HepG2 (cell line): ENCODE data around the gene NFS1. TPM values are rescaled to one million over a fixed set of nuclear protein-coding genes. Genes with fewer than 3 reads are reported as not detected.
A peak's percentile ranks its signal among the peaks of the same experiment; 100 is the strongest.

Experiments
- ATAC-seq: fragments of 200-7000 bp; cut with Tn5 transposase; 3 replicates; pipeline ENCODE4 v1.9.1; 2020; ENCODE audit warnings: mild to moderate bottlenecking, moderate library complexity
- BruUV-seq: library from RNA; stranded (reverse); fragments of 400-500 nt; replicated peaks from 2 replicates; lab custom pipeline; 2021; lab: Mats Ljungman, UMichigan
- CTCF ChIA-PET: fragments of 300-600 bp; formaldehyde crosslinking; extraction: SDS; loops from one replicate; lab custom pipeline; 2021; ENCODE audit warnings: low total read pairs, inconsistent platforms, low intra/inter-chr PET ratio; lab: Yijun Ruan, JAX
- POLR2A ChIA-PET: fragments of 350-600 bp; sonication (Branson Sonifier 250); formaldehyde crosslinking; loops from one replicate; lab custom pipeline; 2020; ENCODE audit warnings: antibody characterized with exemption, inconsistent platforms; lab: Yijun Ruan, JAX
- DNase-seq: peaks from one replicate; pipeline ENCODE4 v3.0.0-alpha.2; 2015; ENCODE audit warnings: low spot score
- FAIRE-seq: peaks from 3 replicates; lab custom pipeline; 2011; peaks lifted over from hg19 to GRCh38; lab: Jason Lieb, UNC
- H2AFZ ChIP-seq: one replicate; pipeline ENCODE4 v1.6.1; 2011; ENCODE audit warnings: low read length, inconsistent platforms
- H3K27ac ChIP-seq: fragments of 300-600 bp; 3 replicates; pipeline ENCODE4 v1.8.0; 2011; ENCODE audit warnings: mixed run types, mild to moderate bottlenecking, mixed read lengths, low read length, inconsistent platforms; ENCODE audit not compliant: insufficient read depth; ENCODE audit errors: extremely low read length
- H3K27me3 ChIP-seq, 2 experiments: fragments of 200-600 bp in 1 of 2; 2 replicates in 1 of 2; 3 replicates in 1 of 2; pipeline versions ENCODE4 v1.6.0 to v1.8.0; 2011; ENCODE audit warnings: low read length in 2 of 2, mild to moderate bottlenecking in 2 of 2, moderate library complexity in 2 of 2, inconsistent platforms in 1 of 2; ENCODE audit not compliant: insufficient read depth in 2 of 2, control insufficient read depth in 1 of 2
- H3K36me3 ChIP-seq, 2 experiments: fragments of 200-600 bp in 1 of 2; replicated peaks in 1 of 2; 2 replicates in 1 of 2; 3 replicates in 1 of 2; pipeline versions ENCODE4 v1.5.1 to v1.8.0; 2011; ENCODE audit warnings: low read length in 2 of 2, inconsistent platforms in 1 of 2; ENCODE audit not compliant: insufficient read depth in 2 of 2, control insufficient read depth in 1 of 2
- H3K4me1 ChIP-seq: 2 replicates; pipeline ENCODE4 v1.5.1; 2012; ENCODE audit warnings: low read length, inconsistent platforms; ENCODE audit not compliant: insufficient read depth
- H3K4me2 ChIP-seq: 2 replicates; pipeline ENCODE4 v1.6.0; 2011; ENCODE audit warnings: low read depth, low read length, inconsistent platforms
- H3K4me3 ChIP-seq, 3 experiments: fragments of 200-600 bp in 1 of 3; sonication (generic), shearing (Covaris generic) in 1 of 3; replicated peaks in 1 of 3; 2 replicates each; pipeline ENCODE4 v1.5.1; 2011 to 2016; ENCODE audit warnings: low read length in 3 of 3, inconsistent platforms in 2 of 3, low read depth in 2 of 3, mild to moderate bottlenecking in 2 of 3, control low read depth in 1 of 3, mixed read lengths in 1 of 3; ENCODE audit not compliant: insufficient read depth in 1 of 3
- H3K79me2 ChIP-seq: one replicate; pipeline ENCODE4 v1.6.1; 2011; ENCODE audit warnings: low read length, inconsistent platforms; ENCODE audit not compliant: insufficient read depth
- H3K9ac ChIP-seq: 2 replicates; pipeline ENCODE4 v1.6.0; 2011; ENCODE audit warnings: mild to moderate bottlenecking, low read depth, low read length, inconsistent platforms; ENCODE audit not compliant: insufficient read depth
- H3K9me3 ChIP-seq: 2 replicates; pipeline ENCODE4 v1.5.1; 2012; ENCODE audit warnings: mild to moderate bottlenecking, low read length
- H4K20me1 ChIP-seq: 2 replicates; pipeline ENCODE4 v1.6.0; 2011; ENCODE audit warnings: inconsistent platforms, mild to moderate bottlenecking, low read length, moderate library complexity; ENCODE audit not compliant: insufficient read depth
- DMAP1 ChIP-seq: IDR thresholded peaks from 2 replicates; pipeline ENCODE4 v1.6.1; 2016
- ETV5 ChIP-seq: IDR thresholded peaks from 2 replicates; pipeline ENCODE4 v1.6.1; 2018; ENCODE audit warnings: missing biosample characterization, missing genetic modification reagents, inconsistent platforms, borderline replicate concordance
- GFI1 ChIP-seq: sonication (generic); formaldehyde crosslinking; IDR thresholded peaks from 2 replicates; pipeline ENCODE4 v1.5.0; 2020; ENCODE audit warnings: missing genetic modification reagents, mild to moderate bottlenecking, borderline replicate concordance
- KDM1A ChIP-seq: IDR thresholded peaks from 2 replicates; pipeline ENCODE4 v1.6.1; 2016; ENCODE audit warnings: missing compliant biosample characterization
- PREB ChIP-seq: sonication (generic); formaldehyde crosslinking; IDR thresholded peaks from 2 replicates; pipeline ENCODE4 v1.4.0; 2020; ENCODE audit warnings: missing genetic modification reagents
- RBAK ChIP-seq: sonication (generic); formaldehyde crosslinking; IDR thresholded peaks from 2 replicates; pipeline ENCODE4 v1.5.1; 2020; ENCODE audit warnings: mild to moderate bottlenecking, missing genetic modification reagents
- ZBTB2 ChIP-seq: sonication (generic); formaldehyde crosslinking; IDR thresholded peaks from 2 replicates; pipeline ENCODE4 v1.8.0; 2022; ENCODE audit warnings: low read depth, missing genetic modification reagents
- ZBTB40 ChIP-seq, 2 experiments: fragments of 450-650 bp in 1 of 2; sonication (generic) in 1 of 2; formaldehyde crosslinking in 1 of 2; IDR thresholded peaks; 2 replicates each; pipeline versions ENCODE4 v1.6.1 to v1.8.0; 2016 to 2022; ENCODE audit warnings: antibody characterized with exemption in 1 of 2, mild to moderate bottlenecking in 1 of 2, missing genetic modification reagents in 1 of 2
- ZSCAN21 ChIP-seq: sonication (generic); formaldehyde crosslinking; IDR thresholded peaks from 2 replicates; pipeline ENCODE4 v1.8.0; 2022; ENCODE audit warnings: mild to moderate bottlenecking, missing genetic modification reagents, moderate library complexity, borderline replicate concordance
- ZSCAN25 ChIP-seq: sonication (generic); formaldehyde crosslinking; IDR thresholded peaks from 2 replicates; pipeline ENCODE4 v1.8.0; 2022; ENCODE audit warnings: mild to moderate bottlenecking, missing genetic modification reagents
- WGBS: methylation state at CpG from one replicate; pipeline ENCODE4 v1.1.6; 2017; ENCODE audit warnings: low lambda C conversion rate; 5-methylcytosine and 5-hydroxymethylcytosine counted together
- in situ Hi-C: cut with HindIII; loops from 2 replicates; pipeline ENCODE4 v1.10.0; 2017; ENCODE audit warnings: low pct_unique_long_range_greater_than_20kb; ENCODE audit not compliant: extremely low pct_ligation_motif_present
- intact Hi-C: fragments of 100-400 bp; cut with micrococcal nuclease; formaldehyde crosslinking; loops from one replicate; pipeline ENCODE4 v1.10.0; 2022; ENCODE audit not compliant: unreplicated experiment
- polyA plus RNA-seq, 8 experiments: library from polyadenylated mRNA; depleted of rRNA in 3 of 8; stranded (reverse) in 7 of 8; unstranded in 1 of 8; fragments of >200 nt; fragmentation: Illumina TruSeq in 4 of 8; extraction: Trizol in 4 of 8; gene quantifications; 2 replicates each; pipeline versions ENCODE4 v1.2.1 to v1.2.3, GENCODE V29; 2011 to 2016; ENCODE audit warnings: low read depth in 4 of 8, missing spikeins in 1 of 8, mixed read lengths in 1 of 8; ENCODE audit not compliant: insufficient read depth in 1 of 8
- total RNA-seq, 5 experiments: library from RNA; depleted of rRNA; stranded (reverse); fragments of >200 nt; fragmentation: Illumina TruSeq; extraction: Trizol; gene quantifications; 2 replicates each; pipeline ENCODE4 v1.2.3, GENCODE V29; 2016; ENCODE audit warnings: low read depth in 1 of 5

The NFS1 gene
- total and polyA plus RNA-seq, 2 of the 13 experiments (the other 11 are each of a cell fraction or from before 2014, with no cell fraction given): 65.9 to 88.1 TPM

GRCh38 chr20:35742741-35743523 is 43.8 kb upstream of the NFS1 start:
- peaks cover 10 to 27% of the 10 kb centered on the region in 2 experiments for H3K36me3 ChIP-seq
- peak overlapping the region; percentile 76 to 81 (median 77) for H3K4me3 ChIP-seq
- ChIA-PET CTCF (no interaction called here), POLR2A (interaction anchor here (0.5 to 8.6 kb wide), 82 partner anchors 9 to 1932 kb away, joined by 3 to 461 read pairs (median 5); partner anchors contain the start of genes CEP250, CHMP4B, CPNE1 and EIF6)
- peak overlapping the region; percentile 89 for H3K4me2 ChIP-seq
- peaks cover 52% of the 10 kb centered on the region for H3K79me2 ChIP-seq
- DNase-seq (peak; percentile 69), FAIRE-seq (no peak), ATAC-seq (no peak)
- H2AFZ ChIP-seq: peak overlapping the region; percentile 16
- peaks cover 42% of the 10 kb centered on the region for H3K4me1 ChIP-seq
- in situ Hi-C loops (loop anchor here (5.0 kb wide), 1 partner anchor 139 kb away; no protein-coding TSS in a partner anchor), intact Hi-C loops (loop anchor here (1.0 to 5.0 kb wide), 4 partner anchors 29 to 142 kb away; partner anchors contain the start of genes NFS1, PHF20, ROMO1 and SPAG4)
- H3K27ac ChIP-seq: peak overlapping the region; percentile 96
- no peaks in the 10 kb centered on the region for H3K9me3 ChIP-seq
- BruUV-seq: TSS peak; percentile 98
- peaks cover 37% of the 10 kb centered on the region for H4K20me1 ChIP-seq
- H3K27me3 ChIP-seq: no peaks in the 10 kb centered on the region; a peak in 1 of 5 replicates
- WGBS: under 1% methylated on average over 8 of the region's 8 CpGs
- H3K9ac ChIP-seq: peak overlapping the region; percentile 99
- TF ChIP-seq PREB (CRISPR knock-in tag): no peak
- peak; percentile 7; the same call in 1 of the 2 replicates for TF ChIP-seq ZSCAN25
- TF ChIP-seq DMAP1 (CRISPR knock-in tag): no peak
- TF ChIP-seq RBAK (CRISPR knock-in tag): peak; percentile 19; the same call in 1 of the 2 replicates
- peak; percentile 30; the same call in 1 of the 2 replicates for TF ChIP-seq GFI1 (CRISPR knock-in tag)
- TF ChIP-seq ZBTB2: no peak
- no peak for TF ChIP-seq ZSCAN21 (CRISPR knock-in tag)
- no peak for TF ChIP-seq KDM1A (CRISPR knock-in tag)
- peak; percentile 39; the same call in 1 of the 2 replicates for TF ChIP-seq ETV5 (CRISPR knock-in tag)
- TF ChIP-seq ZBTB40 (IDR thresholded peaks at IDR 0.05): 0 out of 2 replicates have a peak, but pooled peaks have one; percentile 22
- TF ChIP-seq ZBTB40 (CRISPR knock-in tag; IDR thresholded peaks at IDR 0.05): no peak
